GM19468 (cell line): ENCODE results near the gene HEXA.
A peak's percentile ranks its signal among the peaks of the same experiment; 100 is the strongest.
"Not testable (repeated sequence)": the region's sequence is repeated elsewhere in the genome, so short reads cannot be mapped to it uniquely, and the experiment has no call there.

Experiments
- ATAC-seq: cut with Tn5 transposase; IDR thresholded peaks from one replicate; pipeline ENCODE4 v1.9.1; 2021; ENCODE audit warnings: mild to moderate bottlenecking, moderate library complexity, moderate number of reproducible peaks; ENCODE audit not compliant: unreplicated experiment; ENCODE audit errors: extremely low read depth

Gene HEXA

DNA sequence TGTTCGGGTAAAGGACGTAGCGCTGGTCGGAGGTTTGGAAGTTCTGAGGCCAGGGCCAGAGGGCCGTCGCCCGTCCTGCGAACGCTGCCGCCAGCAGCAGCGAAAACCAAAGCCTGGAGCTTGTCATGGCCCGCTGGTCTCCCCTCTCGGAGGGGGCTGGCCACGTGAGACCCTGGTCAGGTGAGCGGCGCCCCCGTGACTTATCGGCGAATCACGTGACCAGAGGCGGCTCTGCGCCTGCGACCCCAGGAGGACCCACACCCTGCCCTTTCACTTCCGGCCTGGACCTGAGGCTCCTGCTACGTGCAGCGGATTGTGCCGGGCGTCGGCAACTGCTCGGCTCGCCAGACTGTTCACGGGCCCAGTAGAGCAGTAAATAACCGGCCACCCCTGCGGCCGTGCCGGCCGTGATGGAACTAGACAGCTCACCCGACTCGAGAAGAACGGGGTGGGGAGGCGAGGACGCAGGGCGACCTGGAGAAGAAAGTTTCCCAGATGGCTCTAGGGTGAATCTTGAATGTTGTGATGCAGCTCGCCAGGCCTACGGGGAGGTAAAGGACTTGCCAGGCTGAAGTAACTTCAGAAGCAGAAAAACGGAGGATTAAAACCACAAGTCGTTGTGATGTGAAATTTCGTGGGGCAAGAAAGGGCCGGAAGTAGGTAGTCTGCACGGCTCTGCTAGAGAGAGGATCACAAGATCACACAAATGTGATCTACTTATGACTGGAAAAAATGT lies at the start of gene HEXA:
HEXA (minus strand) TSS at position 169 of the 736 bp plus-strand sequence; CDS start at position 127, 42 bp downstream.
- ATAC-seq = peak; percentile 47

DNA sequence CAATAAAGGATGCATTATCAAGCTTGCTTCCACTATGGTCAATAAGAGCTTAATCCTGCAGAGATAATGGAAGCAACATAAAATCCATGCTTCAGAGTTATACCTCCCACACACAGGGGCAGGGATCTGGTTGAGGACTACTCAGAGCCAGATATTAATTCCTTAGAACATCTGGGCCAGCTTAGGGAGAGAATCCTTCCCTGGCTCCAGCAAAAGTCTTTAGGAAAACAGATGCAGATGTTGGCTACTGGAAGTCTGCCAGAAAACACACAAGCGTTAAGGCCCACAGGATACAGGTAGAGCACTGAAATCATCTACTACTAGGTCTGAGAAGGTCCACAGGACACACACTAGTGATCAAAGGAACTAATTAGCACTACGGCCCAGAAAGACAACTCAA lies 47.4 kb upstream of the HEXA start:
- ATAC-seq = no peak

- ATAC-seq = no peak
Observed at GRCh38 chr15:72421484-72421883, 45.7 kb upstream of the HEXA start.

GRCh38 chr15:72420576-72420975 lies 44.8 kb upstream of the HEXA start:
- ATAC-seq = no peak

DNA sequence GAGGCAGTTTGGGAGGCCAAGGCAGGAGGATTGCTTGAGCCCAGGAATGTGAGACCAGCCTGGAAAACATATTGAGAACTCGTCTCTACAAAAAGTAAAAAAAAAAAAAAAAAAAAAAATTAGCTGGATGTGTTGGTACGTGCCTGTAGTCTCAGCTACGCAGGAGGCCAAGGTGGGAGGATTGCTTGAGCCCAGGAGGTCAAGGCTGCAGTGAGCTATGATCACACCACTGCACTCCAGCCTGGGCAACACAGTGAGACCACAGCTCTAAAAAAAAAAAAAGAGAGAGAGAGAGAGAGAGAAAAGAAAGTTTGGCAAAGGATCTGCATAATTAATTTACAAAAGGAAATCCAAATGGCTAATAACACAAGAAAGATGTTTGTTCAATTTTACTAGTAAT lies 44.0 kb upstream of the HEXA start:
- ATAC-seq = not testable (repeated sequence)

- no peak for ATAC-seq
Observed at GRCh38 chr15:72415304-72415703, 39.5 kb upstream of the HEXA start.

DNA sequence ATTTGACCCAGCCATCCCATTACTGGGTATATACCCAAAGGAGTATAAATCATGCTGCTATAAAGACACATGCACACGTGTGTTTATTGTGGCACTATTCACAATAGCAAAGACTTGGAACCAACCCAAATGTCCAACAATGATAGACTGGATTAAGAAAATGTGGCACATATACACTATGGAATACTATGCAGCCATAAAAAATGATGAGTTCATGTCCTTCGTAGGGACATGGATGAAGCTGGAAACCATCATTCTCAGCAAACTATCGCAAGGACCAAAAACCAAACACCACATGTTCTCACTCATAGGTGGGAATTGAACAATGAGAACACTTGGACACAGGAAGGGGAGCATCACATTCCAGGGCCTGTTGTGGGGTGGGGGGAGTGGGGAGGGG lies 37.5 kb upstream of the HEXA start:
- not testable (repeated sequence) for ATAC-seq

GRCh38 chr15:72411544-72411943 lies 35.7 kb upstream of the HEXA start:
- no peak for ATAC-seq

- no peak for ATAC-seq
Observed at GRCh38 chr15:72411111-72411510, 35.3 kb upstream of the HEXA start.

- no peak for ATAC-seq
Observed at GRCh38 chr15:72406936-72407335, 31.1 kb upstream of the HEXA start.

- no peak for ATAC-seq
Observed at GRCh38 chr15:72404841-72405240, 29.0 kb upstream of the HEXA start.

- ATAC-seq = no peak
Observed at GRCh38 chr15:72404356-72404755, 28.5 kb upstream of the HEXA start.

DNA sequence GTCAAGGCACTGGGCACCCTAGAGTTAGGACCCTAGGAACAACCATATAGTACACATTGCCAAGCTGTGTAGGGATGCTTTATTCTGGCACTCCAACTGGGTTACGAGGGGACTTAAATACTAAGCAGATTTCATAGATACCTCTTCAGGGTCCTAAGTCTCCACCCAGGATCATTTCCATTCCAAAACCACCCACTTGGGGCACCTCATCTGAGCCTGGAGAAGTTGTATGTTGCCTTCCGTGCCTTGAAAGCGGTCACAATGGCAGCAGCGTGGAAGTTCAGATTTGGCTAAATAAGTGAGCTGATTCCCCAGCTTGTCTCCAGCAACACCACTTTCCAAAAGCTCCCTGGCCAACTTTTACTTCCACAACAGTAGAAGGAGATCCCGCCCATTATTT lies 26.9 kb upstream of the HEXA start:
- no peak for ATAC-seq

DNA sequence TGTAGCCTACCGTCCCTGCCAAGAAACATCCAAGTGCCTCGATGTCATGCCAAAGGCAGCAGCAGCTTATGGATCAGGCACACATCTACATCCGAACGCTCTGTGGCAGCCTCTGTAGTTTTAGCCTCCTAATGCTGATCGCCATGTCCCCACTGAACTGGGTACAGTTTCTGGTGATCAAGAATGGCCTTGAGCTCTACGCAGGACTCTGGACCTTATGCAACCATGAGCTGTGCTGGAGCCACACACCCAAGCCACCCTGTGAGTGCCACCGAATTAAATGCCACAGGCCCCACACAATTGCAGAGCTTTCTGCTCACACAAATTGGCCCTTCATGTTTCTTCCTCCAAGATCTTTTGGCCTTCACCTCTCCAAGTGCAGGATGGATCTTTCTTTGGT lies 22.8 kb upstream of the HEXA start:
- no peak for ATAC-seq

DNA sequence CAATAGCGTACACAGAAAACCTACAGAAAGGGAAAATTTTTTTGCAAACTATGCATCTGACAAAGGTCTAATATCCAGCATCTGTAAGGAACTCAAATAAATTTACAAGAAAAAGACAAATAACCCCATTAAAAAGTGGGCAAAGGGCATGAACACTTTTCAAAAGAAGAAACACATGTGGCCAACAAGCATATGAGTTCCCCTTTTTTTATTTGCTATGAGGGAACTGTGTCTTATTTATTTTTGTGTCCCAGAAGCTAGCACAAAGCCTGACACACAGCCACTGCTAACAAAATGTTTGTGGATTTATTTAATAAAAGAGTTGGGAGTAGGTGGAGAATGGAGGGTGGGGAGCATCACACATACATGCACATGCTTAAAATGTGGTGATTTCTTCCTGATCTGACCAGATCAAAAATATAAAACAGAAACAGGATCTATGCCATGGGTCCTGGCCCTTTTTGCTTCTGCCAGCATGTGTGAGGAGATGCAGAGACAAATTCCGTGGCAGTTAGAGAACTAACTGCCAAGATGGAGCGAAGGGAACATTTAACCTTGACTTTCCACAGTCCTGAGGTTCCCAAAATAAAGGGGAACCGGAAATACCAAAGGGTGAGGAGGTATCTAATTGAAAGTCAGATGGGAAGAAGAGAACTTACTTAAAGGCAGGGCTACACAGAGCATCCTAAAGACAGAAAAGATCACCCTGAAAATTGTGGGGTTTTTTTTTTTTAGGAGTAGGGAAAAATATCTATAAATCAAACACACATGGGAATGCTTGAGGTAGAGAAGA lies 22.2 kb upstream of the HEXA start, which contains the start of gene TMEM202:
TMEM202 (plus strand) TSS at position 510 of the 793 bp plus-strand sequence; CDS start at position 532, 22 bp downstream.
- ATAC-seq = no peak

GRCh38 chr15:72396331-72396730 lies 20.5 kb upstream of the HEXA start:
- ATAC-seq = not testable (repeated sequence)

GRCh38 chr15:72389231-72389630 lies 13.4 kb upstream of the HEXA start:
- ATAC-seq = no peak

- ATAC-seq = no peak
Observed at GRCh38 chr15:72387741-72388140, 11.9 kb upstream of the HEXA start.

GRCh38 chr15:72382146-72382545 lies 6.3 kb upstream of the HEXA start:
- ATAC-seq = no peak

DNA sequence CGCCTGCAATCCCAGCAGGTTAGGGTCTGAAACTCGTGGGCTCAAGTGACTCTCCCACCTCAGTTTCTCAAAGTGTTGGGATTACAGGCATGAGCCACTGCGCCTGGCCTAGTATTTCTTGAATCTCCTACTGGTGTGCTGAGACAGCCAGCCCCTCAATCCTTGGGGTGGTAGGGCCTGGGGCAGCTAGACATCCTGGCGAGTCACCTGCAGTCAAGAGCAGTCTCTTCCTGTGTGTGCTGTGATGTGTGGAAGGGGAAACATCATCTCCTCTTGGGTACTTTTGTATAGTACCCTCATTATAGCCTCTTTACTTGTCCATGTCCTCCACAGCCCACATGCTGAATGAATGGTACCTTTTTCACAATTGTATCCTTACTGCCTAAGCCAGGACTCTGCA lies 4.9 kb upstream of the HEXA start:
- no peak for ATAC-seq

DNA sequence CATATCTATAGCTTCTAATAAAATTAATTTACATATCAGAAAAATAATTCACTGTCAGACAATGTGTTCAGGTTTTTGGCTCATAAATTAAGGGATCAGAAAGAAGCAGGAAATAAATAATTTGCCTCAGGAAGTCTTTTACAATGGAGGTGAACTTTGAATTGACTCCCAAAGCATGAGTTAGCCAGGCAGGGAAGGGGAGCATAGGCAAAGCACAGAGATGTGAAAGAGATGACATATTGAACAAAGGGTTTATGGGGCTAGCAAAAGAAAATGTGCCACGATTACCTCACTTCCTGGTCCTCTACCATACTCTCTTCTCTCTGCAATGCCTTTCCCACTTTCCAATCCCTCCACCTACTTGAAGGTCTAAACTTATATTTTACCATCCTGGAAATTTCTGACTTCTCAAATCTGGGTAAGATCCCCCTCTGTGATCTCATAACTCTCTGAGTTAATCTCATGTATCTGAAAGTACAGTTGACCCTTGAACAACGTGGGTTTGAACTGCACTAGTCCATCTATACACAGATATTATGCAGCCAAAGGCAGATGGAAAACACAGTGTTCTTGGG lies 4.1 kb upstream of the HEXA start:
- ATAC-seq = no peak
